GM12864 (cell line): Measurements from ENCODE around the gene MED29.

Experiments used
- DNase-seq: peaks from one replicate; pipeline ENCODE4 v3.0.0-alpha.2; 2011; ENCODE audit warnings: low read depth
- H3K4me3 ChIP-seq: 2 replicates; pipeline ENCODE4 v1.5.1; 2011; ENCODE audit warnings: mild to moderate bottlenecking, low read depth, low read length, control low read depth
- CTCF ChIP-seq: IDR thresholded peaks from 2 replicates; pipeline ENCODE4 v1.5.1; 2011; ENCODE audit warnings: low read depth, mild to moderate bottlenecking, moderate library complexity, low read length, control low read depth, inconsistent platforms; ENCODE audit errors: missing control alignments

The MED29 gene

GRCh38 chr19:39405261-39405957, 14.2 kb downstream of the MED29 start:
- no peak for TF ChIP-seq CTCF
- H3K4me3 ChIP-seq = peak overlapping the region; percentile 98
- no peak for DNase-seq

- TF ChIP-seq CTCF = no peak
- DNase-seq = no peak
- peak overlapping the region; percentile 98 for H3K4me3 ChIP-seq
Measured at GRCh38 chr19:39405958-39406655, 14.9 kb downstream of the MED29 start.

DNA sequence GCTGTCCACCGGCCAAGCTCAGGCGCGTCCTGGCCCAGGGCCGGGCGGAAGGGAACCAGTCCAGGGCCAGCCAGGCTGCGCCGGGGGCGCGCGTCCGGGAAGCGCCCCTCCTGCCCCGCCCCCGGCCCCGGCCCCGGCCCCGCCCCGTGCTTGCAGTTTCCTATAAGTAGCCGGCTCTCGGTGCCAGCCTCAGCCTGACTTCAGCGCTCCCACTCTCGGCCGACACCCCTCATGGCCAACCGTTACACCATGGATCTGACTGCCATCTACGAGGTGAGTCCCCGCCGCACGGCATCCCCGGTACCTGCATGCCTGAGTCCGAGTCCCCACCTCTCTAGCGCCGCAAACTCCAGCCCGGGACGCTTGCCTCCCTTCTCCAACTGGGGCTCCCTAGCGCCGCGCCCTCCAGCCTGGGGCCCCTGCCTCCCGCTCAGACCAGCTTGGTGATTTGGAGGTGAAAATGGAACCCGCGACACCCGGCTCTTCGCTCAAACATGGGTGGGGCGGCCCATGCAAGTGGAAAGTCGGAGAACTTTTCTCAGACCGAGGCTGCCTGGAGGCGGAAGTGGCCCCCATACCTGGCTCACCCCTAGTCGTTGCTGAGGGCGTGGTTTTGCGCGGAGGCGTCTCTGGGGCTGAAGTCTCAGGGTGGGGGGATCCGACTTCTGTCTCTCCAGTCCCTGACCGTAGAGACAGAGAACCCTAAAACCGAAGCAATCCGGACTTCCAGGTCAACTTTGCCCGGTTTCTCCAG, 15.7 kb downstream of the MED29 start, which contains the start of gene ZFP36:
ZFP36 (plus strand) TSS at position 192 of the 754 bp plus-strand sequence; CDS start at position 250, 58 bp downstream.
- peak within 1 kb of the TSS; percentile 98 for H3K4me3 ChIP-seq
- no peak for DNase-seq
- no peak for TF ChIP-seq CTCF

- H3K4me3 ChIP-seq = peak overlapping the region; percentile 98
- TF ChIP-seq CTCF = no peak
- no peak for DNase-seq
Measured at GRCh38 chr19:39407410-39407659, 16.2 kb downstream of the MED29 start.

GRCh38 chr19:39407660-39408391, 16.6 kb downstream of the MED29 start:
- no peak for DNase-seq
- H3K4me3 ChIP-seq = peak overlapping the region; percentile 98
- TF ChIP-seq CTCF = no peak

DNA sequence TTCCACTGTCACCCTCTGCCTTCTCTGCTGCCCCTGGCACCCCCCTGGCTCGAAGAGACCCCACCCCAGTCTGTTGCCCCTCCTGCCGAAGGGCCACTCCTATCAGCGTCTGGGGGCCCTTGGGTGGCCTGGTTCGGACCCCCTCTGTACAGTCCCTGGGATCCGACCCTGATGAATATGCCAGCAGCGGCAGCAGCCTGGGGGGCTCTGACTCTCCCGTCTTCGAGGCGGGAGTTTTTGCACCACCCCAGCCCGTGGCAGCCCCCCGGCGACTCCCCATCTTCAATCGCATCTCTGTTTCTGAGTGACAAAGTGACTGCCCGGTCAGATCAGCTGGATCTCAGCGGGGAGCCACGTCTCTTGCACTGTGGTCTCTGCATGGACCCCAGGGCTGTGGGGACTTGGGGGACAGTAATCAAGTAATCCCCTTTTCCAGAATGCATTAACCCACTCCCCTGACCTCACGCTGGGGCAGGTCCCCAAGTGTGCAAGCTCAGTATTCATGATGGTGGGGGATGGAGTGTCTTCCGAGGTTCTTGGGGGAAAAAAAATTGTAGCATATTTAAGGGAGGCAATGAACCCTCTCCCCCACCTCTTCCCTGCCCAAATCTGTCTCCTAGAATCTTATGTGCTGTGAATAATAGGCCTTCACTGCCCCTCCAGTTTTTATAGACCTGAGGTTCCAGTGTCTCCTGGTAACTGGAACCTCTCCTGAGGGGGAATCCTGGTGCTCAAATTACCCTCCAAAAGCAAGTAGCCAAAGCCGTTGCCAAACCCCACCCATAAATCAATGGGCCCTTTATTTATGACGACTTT, 17.4 kb downstream of the MED29 start:
- peak overlapping the region; percentile 98 for H3K4me3 ChIP-seq
- DNase-seq = no peak
- TF ChIP-seq CTCF = no peak
